Activated CD4-positive, alpha-beta T cell treated with anti-CD3 and anti-CD28 coated beads, Interleukin-2, amount 10 ng/mL, durations not matched to agents 7 days and 5 days (primary cell): ENCODE results near the gene NFATC2. TPM values are rescaled to one million over a fixed set of nuclear protein-coding genes. Genes with fewer than 3 reads are reported as not detected.
"Not testable (repeated sequence)": the region's sequence is repeated elsewhere in the genome, so short reads cannot be mapped to it uniquely, and the experiment has no call there.

ENCODE experiments used
- CTCF ChIA-PET: fragments of 350-600 bp; sonication (Branson Sonifier 250); formaldehyde crosslinking; loops from one replicate; lab custom pipeline; 2021; ENCODE audit warnings: antibody characterized with exemption; lab: Charles Lee
- POLR2A ChIA-PET: fragments of 350-600 bp; sonication (Branson Sonifier 250); formaldehyde crosslinking; loops from one replicate; lab custom pipeline; 2021; ENCODE audit warnings: antibody characterized with exemption; lab: Charles Lee
- DNase-seq: peaks from one replicate; pipeline ENCODE4 v3.0.0-alpha.2; 2020
- H3K27ac Mint-ChIP-seq: one replicate; pipeline ENCODE4 v1.8.0; 2021; ENCODE audit warnings: mild to moderate bottlenecking, moderate library complexity, mixed read lengths
- H3K27me3 Mint-ChIP-seq: one replicate; pipeline ENCODE4 v1.8.0; 2021; ENCODE audit warnings: mixed read lengths
- H3K36me3 Mint-ChIP-seq: one replicate; pipeline ENCODE4 v1.8.0; 2021; ENCODE audit warnings: low read depth, mixed read lengths
- H3K4me1 Mint-ChIP-seq: one replicate; pipeline ENCODE4 v1.8.0; 2021; ENCODE audit warnings: mixed read lengths
- H3K4me3 Mint-ChIP-seq: one replicate; pipeline ENCODE4 v1.8.0; 2021; ENCODE audit warnings: mild to moderate bottlenecking, moderate library complexity, mixed read lengths
- H3K9me3 Mint-ChIP-seq: one replicate; pipeline ENCODE4 v1.8.0; 2021; ENCODE audit warnings: mixed read lengths
- total RNA-seq, 2 experiments: library from RNA; stranded (reverse); gene quantifications; one replicate each; pipeline ENCODE4 v1.2.3, GENCODE V29; 2021

Gene NFATC2
- total RNA-seq, 2 experiments from 2014 or later = 62.0 to 68.8 TPM

DNA sequence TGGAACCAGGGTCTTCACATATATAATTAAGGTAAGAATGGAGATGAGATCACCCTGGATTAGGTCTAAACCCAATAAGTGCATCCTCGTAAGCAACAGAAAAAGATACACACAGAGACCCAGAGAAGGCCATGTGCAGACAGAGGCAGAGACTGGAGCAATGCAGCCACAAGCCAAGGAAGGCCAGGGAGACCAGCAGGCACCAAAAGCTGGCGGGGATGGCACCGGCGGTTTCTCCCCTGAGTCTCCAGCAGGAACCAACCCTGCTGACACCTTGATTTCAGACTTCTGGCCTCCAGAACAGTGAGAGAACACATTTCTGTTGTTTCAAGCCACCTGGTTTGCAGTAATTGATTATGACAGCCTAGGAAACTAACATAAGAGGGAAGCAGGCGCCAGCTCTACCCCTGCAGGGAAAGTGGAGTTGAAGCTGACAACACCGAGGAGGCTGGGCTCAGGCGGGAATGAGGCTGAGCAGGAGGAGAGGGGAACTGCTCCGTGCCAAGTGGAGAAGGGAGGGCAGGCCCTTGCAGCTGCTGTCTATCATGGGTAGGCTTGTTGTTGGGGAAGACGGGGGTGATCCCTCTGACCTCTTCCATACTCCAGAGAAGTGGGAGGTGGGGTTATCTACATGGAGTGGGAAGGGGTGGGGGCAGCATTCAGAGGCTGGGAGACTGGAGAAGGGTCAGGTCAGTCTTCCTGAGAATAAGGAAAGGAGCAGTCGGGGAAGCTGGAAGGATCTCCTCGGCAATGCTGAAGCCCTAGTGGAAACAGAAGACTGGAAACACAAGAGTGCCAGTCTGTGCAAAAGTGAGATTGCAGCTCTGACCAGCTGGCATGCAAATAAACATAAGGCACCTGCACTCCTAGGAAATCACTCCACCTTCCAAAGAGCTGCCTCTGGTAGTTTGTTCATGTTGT lies 72.7 kb downstream of the NFATC2 start:
- peak overlapping the region; percentile 84 for H3K27ac Mint-ChIP-seq
- ChIA-PET POLR2A (no interaction called here), CTCF (interaction anchor here (1.3 kb wide), 1 partner anchor 122 kb away, joined by 4 read pairs; no protein-coding TSS in a partner anchor)
- H3K36me3 Mint-ChIP-seq = peaks cover 80% of the 10 kb centered on the region
- H3K9me3 Mint-ChIP-seq = no peaks in the 10 kb centered on the region
- H3K4me3 Mint-ChIP-seq = peak overlapping the region; percentile 3
- H3K4me1 Mint-ChIP-seq = peaks cover 59% of the 10 kb centered on the region
- H3K27me3 Mint-ChIP-seq = no peaks in the 10 kb centered on the region
- DNase-seq = no peak

DNA sequence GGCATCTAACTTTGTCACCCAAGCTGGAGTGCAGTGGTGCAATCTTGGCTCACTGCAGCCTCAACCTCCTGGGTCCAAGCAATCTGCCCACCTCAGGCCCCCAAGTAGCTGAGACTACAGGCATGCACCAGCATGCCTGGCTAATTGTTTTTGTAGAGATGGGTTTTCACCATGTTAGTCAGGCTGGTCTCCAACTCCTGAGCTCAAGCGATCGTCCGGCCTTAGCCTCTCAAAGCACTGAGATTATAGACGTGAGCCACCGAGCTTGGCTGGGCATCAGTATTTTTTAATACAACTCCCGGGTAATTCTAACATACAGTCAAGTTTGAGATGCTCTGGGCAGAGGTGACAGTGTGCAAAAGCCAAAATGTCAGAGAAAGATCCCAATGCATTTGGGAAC lies 73.5 kb downstream of the NFATC2 start:
- ChIA-PET CTCF (no interaction called here), POLR2A (no interaction called here)
- Mint-ChIP-seq H3K9me3 (no peaks in the 10 kb centered on the region), H3K27ac (peak overlapping the region; percentile 84), H3K27me3 (no peaks in the 10 kb centered on the region), H3K4me1 (peaks cover 61% of the 10 kb centered on the region), H3K4me3 (no peak overlapping the region), H3K36me3 (peaks cover 81% of the 10 kb centered on the region)
- DNase-seq = no peak

DNA sequence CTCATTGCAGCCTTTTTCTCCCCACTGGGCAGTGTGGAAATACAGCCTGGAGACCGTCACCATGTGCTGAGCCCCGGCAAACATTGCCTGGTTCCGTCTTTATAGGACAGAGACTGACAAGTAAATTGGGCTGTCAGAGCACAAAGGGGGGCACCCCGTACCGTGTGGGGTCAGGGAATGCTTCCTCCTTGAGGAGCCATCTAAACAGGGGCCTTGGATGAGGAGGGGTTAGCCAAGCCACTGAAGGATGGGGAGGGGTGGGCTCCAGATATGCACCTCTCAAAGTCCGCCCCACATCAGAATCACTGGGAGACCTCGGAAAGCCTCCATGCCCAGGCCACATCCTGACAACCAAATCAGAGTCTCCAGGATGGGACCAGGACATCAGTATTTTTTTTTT lies 73.9 kb downstream of the NFATC2 start:
- no peak overlapping the region for H3K4me3 Mint-ChIP-seq
- peaks cover 61% of the 10 kb centered on the region for H3K4me1 Mint-ChIP-seq
- H3K9me3 Mint-ChIP-seq = no peaks in the 10 kb centered on the region
- no peaks in the 10 kb centered on the region for H3K27me3 Mint-ChIP-seq
- H3K27ac Mint-ChIP-seq = peak overlapping the region; percentile 65
- ChIA-PET CTCF (no interaction called here), POLR2A (no interaction called here)
- H3K36me3 Mint-ChIP-seq = peaks cover 82% of the 10 kb centered on the region
- no peak for DNase-seq

DNA sequence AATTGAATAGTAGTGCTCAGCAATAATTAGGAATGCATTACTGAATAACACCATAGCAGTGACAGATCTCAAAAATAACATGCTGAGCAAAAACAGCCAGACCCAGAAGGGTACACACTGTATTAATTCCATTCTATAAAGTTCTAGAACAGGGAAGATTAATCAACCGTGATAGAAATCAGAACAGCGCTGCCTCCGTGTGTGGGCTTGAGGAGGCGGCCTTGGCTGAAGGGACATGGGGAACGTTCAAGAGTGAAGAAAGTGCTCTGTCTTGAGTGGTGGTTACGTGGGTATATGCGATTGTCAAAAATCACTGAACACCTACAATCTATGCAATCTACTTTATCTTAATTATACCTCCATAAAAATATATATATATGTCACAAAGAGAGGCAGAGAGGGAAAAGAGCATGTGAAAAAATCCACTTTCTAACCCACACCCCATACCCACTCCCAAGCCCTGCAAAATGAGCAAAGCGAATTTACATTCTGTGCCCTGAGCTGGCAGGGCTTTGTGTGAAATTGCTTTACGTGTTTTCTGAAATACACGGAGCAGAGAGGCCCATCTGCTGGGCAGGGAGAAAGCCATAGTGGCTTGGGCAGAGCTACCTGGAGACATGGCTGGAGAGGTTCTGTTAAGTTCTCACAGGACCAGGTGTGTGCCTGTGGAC lies 74.4 kb downstream of the NFATC2 start:
- H3K36me3 Mint-ChIP-seq = peaks cover 78% of the 10 kb centered on the region
- CTCF ChIA-PET = no interaction called here
- H3K4me1 Mint-ChIP-seq = peaks cover 58% of the 10 kb centered on the region
- peak overlapping the region; percentile 65 for H3K27ac Mint-ChIP-seq
- no peak for DNase-seq
- no peak overlapping the region for H3K4me3 Mint-ChIP-seq
- POLR2A ChIA-PET = no interaction called here
- no peaks in the 10 kb centered on the region for H3K9me3 Mint-ChIP-seq
- H3K27me3 Mint-ChIP-seq = no peaks in the 10 kb centered on the region

DNA sequence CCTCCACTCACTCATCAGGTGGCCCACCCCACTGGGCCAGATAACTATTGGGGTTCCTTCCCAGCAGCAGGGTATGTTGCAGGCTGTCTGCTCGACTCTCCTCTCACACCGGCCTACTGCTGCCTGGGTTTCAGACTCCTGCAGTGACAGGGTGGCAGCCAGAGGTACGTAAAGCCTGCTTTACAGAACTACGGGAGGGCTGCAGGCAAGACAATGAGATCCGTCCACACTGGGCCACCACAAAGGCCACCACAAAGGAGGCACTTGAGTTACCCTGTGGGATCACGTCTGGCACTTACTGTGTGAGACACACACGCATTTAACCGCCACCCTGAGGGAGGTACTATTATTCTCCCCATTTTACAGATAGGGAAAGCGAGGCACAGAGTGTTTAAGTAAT lies 78.5 kb downstream of the NFATC2 start:
- Mint-ChIP-seq H3K36me3 (peaks cover 75% of the 10 kb centered on the region), H3K4me3 (no peak overlapping the region), H3K9me3 (no peaks in the 10 kb centered on the region), H3K4me1 (peaks cover 25% of the 10 kb centered on the region), H3K27me3 (no peaks in the 10 kb centered on the region), H3K27ac (peak overlapping the region; percentile 60)
- POLR2A ChIA-PET = no interaction called here
- no peak for DNase-seq
- CTCF ChIA-PET = no interaction called here

DNA sequence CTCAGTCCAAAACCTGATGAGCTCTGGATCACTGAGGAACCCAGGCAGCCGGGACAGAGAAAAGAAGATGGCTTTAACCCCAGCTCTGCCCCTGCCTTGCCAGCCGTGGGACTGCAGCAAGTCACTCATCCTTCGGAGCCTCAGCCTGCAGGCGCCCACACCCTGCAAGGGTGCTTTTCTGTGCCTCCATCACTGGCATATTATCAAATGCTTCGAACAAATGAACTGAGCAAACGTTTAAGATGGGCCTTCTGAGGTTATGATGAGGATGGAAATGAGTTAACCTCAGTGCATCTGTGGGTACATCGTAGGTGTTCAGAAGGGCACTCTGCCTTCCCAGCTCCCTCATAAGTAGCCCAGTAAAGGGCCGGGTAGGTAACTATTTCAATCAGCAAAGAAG lies 79.0 kb downstream of the NFATC2 start:
- Mint-ChIP-seq H3K9me3 (no peaks in the 10 kb centered on the region), H3K4me3 (no peak overlapping the region), H3K36me3 (peaks cover 78% of the 10 kb centered on the region), H3K27ac (peak overlapping the region; percentile 60), H3K4me1 (peaks cover 24% of the 10 kb centered on the region), H3K27me3 (no peaks in the 10 kb centered on the region)
- POLR2A ChIA-PET = no interaction called here
- DNase-seq = no peak
- CTCF ChIA-PET = interaction anchor here (1.2 kb wide), 1 partner anchor 49 kb away, joined by 3 read pairs; no protein-coding TSS in a partner anchor

DNA sequence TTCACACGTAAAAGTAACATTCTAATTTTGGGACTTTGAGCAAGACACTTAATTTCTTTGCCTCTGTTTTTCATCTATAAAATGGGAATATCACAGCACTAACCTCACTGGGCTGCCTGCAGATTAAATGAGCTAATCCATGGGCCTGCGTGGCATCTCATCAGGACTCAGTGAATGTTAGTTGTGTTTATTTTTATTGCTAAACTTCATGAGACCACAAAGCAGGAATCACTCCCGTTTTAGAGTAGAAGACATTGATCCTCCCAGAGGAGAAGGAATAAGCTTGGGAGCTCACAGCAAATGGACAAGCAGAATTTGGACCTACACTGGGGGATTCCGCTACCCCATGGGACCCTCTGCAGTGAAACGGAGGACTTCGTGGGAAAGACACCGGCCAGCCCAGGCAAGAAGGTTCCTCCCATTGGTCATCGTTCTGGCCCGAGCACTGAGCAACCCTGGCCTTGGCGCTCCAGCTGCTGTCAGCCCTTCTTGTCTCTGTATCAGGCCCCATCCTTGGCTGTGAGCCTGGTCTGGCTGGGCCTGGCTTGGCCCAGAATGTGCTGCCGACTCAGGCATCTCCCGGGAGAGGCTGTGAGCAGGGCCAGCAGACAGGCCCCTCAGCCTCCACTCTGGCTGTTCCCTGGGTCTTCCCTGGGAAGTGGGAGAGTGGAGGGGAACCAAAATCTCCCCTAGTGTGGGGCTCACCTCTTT lies 79.8 kb downstream of the NFATC2 start:
- DNase-seq = no peak
- CTCF ChIA-PET = interaction anchor here (1.2 kb wide), 1 partner anchor 48 kb away, joined by 3 read pairs; no protein-coding TSS in a partner anchor
- Mint-ChIP-seq H3K4me1 (peaks cover 23% of the 10 kb centered on the region), H3K27ac (peak overlapping the region; percentile 41), H3K27me3 (no peaks in the 10 kb centered on the region), H3K36me3 (peaks cover 75% of the 10 kb centered on the region), H3K9me3 (no peaks in the 10 kb centered on the region), H3K4me3 (no peak overlapping the region)
- POLR2A ChIA-PET = no interaction called here

DNA sequence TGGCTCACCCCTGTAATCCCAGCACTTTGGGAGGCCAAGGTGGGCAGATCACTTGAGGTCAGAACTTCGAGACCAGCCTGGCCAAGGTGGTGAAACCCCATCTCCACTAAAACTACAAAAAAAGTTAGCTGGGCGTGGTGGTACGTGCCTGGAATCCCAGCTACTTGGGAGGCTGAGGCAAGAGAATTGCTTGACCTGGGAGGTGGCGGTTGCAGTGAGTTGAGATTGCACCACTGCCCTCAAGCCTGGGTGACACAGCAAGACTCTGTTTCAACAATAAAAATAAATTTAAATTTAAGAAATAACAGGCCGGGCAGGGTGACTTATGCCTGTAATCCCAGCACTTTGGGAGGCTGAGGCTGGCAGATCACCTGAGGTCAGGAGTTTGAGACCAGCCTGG lies 80.7 kb downstream of the NFATC2 start:
- CTCF ChIA-PET, H3K9me3 Mint-ChIP-seq, H3K4me3 Mint-ChIP-seq, DNase-seq, H3K27me3 Mint-ChIP-seq, POLR2A ChIA-PET, H3K27ac Mint-ChIP-seq: not testable (repeated sequence)
- Mint-ChIP-seq H3K36me3 (peaks cover 73% of the 10 kb centered on the region), H3K4me1 (peaks cover 24% of the 10 kb centered on the region)

DNA sequence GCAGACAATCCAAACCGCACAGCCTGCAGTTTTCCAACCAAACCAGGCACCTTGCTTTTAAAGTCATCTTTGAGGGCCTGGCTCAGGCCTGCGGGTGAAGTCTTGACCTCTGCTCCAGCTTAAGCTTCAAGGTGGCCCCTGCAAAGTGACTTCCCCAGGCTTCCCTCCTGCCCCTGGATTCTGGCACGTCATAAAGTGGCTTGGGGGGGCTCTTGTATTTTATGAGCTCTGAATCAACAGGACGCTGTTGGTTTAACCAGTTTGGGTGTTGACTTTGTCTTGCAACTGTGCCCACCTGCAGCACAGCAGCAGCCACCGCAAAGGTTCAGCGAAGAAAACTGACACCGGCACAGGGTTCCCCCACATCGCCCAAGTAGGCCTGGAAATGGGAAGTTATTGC lies 81.2 kb downstream of the NFATC2 start:
- Mint-ChIP-seq H3K36me3 (peaks cover 72% of the 10 kb centered on the region), H3K4me1 (peaks cover 19% of the 10 kb centered on the region), H3K4me3 (no peak overlapping the region), H3K9me3 (no peaks in the 10 kb centered on the region), H3K27ac (no peak overlapping the region), H3K27me3 (no peaks in the 10 kb centered on the region)
- ChIA-PET POLR2A (no interaction called here), CTCF (no interaction called here)
- DNase-seq = no peak

DNA sequence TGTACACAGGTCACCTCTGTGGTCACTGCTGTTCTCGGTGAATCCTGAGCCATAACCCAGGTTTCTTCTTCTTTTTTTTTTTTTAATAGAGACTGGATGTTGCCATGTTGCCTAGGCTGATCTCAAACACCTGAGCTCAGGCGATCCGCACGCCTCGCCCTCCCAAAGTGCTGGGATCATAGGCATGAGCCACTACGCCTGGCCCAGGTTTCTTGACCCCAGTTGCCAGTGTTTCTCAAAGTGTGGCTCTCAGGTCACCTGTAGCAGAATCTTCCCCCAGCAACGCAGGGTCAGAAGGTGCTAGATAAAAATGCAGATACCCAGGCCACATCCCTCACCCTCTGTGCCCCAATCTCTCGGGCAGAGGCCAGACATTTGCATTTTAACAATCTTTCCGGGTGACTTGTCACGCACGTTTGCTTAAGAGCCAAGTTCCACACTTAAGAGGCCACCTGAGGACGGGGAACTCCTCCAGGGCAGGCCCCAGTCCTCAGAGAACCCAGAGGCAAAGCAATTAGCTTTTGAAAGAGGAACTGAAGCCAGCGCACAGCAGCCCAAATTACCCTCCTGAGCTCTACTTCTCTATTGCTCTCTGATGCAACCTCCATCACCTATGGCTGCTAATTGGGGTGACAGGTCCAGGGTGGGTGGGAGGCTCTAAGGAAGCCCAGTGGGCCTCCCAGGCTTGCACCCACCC lies 81.8 kb downstream of the NFATC2 start:
- ChIA-PET POLR2A (no interaction called here), CTCF (interaction anchor here (1.5 kb wide), 1 partner anchor 12 kb away, joined by 4 read pairs; no protein-coding TSS in a partner anchor)
- no peak overlapping the region for H3K27ac Mint-ChIP-seq
- DNase-seq = no peak
- H3K4me1 Mint-ChIP-seq = peaks cover 18% of the 10 kb centered on the region
- no peaks in the 10 kb centered on the region for H3K9me3 Mint-ChIP-seq
- peaks cover 70% of the 10 kb centered on the region for H3K36me3 Mint-ChIP-seq
- H3K27me3 Mint-ChIP-seq = no peaks in the 10 kb centered on the region
- H3K4me3 Mint-ChIP-seq = no peak overlapping the region

DNA sequence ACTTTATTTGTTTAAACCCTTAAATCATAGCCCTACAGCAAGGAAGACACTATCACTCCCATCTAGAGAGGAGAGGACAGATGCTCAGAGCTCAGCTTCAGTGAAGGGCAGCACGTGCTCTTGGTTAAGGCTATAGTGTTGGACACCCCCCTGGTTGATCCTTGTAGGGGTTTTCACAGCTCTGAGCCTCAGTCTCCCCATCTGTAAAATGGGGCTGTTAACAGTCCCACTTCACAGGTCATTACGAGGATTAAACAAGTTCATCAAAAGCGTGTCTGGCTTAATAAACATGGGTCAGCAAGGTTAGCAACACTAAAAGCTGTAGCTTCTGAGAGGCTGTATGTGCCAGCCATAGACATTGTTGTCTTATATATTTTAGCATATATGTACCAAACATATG lies 82.4 kb downstream of the NFATC2 start:
- POLR2A ChIA-PET = no interaction called here

DNA sequence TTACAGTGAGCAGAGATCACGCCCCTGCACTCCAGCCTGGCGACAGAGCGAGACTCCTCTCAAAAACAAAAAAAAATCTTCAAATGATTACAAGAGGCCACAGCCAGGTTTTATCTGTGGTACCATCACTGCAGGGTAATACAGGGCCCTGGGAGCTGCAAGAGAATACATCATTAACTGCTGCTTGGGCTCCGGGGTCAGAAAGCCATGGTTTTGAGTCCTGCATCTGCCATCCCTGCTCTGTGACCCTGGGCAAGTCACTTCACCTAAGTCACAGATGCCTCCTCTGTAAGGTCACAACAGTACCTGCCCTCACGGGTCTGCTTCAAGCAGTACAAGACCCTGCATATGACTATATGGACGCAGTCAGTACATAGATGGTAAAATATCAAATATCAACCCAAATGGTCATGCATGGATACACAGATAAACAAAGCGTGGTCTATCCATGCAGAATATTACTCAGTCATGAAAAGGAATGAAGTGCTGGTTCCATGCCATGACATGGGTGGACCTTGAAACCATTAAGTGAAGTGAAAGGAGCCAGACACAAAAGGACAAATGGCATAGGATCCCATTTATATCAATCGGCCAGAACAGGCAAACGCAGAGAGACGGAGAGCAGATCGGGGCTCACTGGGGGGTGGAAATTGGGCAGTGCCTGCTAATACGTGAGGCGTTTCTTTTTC lies 83.6 kb downstream of the NFATC2 start:
- Mint-ChIP-seq H3K36me3 (peaks cover 72% of the 10 kb centered on the region), H3K27me3 (no peaks in the 10 kb centered on the region), H3K9me3 (peaks cover 2% of the 10 kb centered on the region), H3K4me1 (peaks cover 11% of the 10 kb centered on the region), H3K27ac (no peak overlapping the region), H3K4me3 (no peak overlapping the region)
- DNase-seq = no peak
- ChIA-PET CTCF (interaction anchor here (0.7 kb wide), 1 partner anchor 531 kb away, joined by 3 read pairs; no protein-coding TSS in a partner anchor), POLR2A (no interaction called here)

More for the DNA sequence above, 82.4 kb downstream of the NFATC2 start:
- peaks cover 17% of the 10 kb centered on the region for H3K4me1 Mint-ChIP-seq
- H3K27me3 Mint-ChIP-seq = no peaks in the 10 kb centered on the region
- CTCF ChIA-PET = interaction anchor here (0.8 to 1.5 kb wide), 2 partner anchors 10 to 13 kb away, joined by 3 to 4 read pairs; no protein-coding TSS in a partner anchor
- peaks cover 68% of the 10 kb centered on the region for H3K36me3 Mint-ChIP-seq
- no peak for DNase-seq
- H3K9me3 Mint-ChIP-seq = peaks cover 2% of the 10 kb centered on the region
- H3K27ac Mint-ChIP-seq = no peak overlapping the region
- H3K4me3 Mint-ChIP-seq = no peak overlapping the region
